GM19328 (cell line): ENCODE results near the gene DOC2A.
"Not testable (repeated sequence)": the region's sequence is repeated elsewhere in the genome, so short reads cannot be mapped to it uniquely, and the experiment has no call there.

Experiments used
- ATAC-seq: cut with Tn5 transposase; IDR thresholded peaks from one replicate; pipeline ENCODE4 v1.9.1; 2021; ENCODE audit warnings: mild to moderate bottlenecking, moderate library complexity; ENCODE audit not compliant: unreplicated experiment

Gene DOC2A

GRCh38 chr16:30010844-30011713 is at the start of gene DOC2A:
Gene DOC2A (minus strand): TSS chr16:30011027. CDS start chr16:30010222, 805 bp downstream.
- ATAC-seq = no peak

GRCh38 chr16:30060346-30060745 is 49.5 kb upstream of the DOC2A start:
- ATAC-seq = no peak

- no peak for ATAC-seq
Observed at GRCh38 chr16:30054959-30055553, 44.2 kb upstream of the DOC2A start.

- no peak for ATAC-seq
Observed at GRCh38 chr16:30054451-30054850, 43.6 kb upstream of the DOC2A start.

GRCh38 chr16:30053376-30054015 is 42.7 kb upstream of the DOC2A start:
- ATAC-seq = no peak

- no peak for ATAC-seq
Observed at GRCh38 chr16:30052671-30053372, 42.0 kb upstream of the DOC2A start.

- no peak for ATAC-seq
Observed at GRCh38 chr16:30051518-30051917, 40.7 kb upstream of the DOC2A start.

GRCh38 chr16:30049871-30050270 is 39.0 kb upstream of the DOC2A start:
- ATAC-seq = no peak

GRCh38 chr16:30046588-30046987 is 35.8 kb upstream of the DOC2A start:
- ATAC-seq = no peak

- ATAC-seq = no peak
Observed at GRCh38 chr16:30046178-30046577, 35.4 kb upstream of the DOC2A start.

GRCh38 chr16:30041841-30042240 is 31.0 kb upstream of the DOC2A start:
- no peak for ATAC-seq

- ATAC-seq = not testable (repeated sequence)
Observed at GRCh38 chr16:30040690-30041089, 29.9 kb upstream of the DOC2A start.

- no peak for ATAC-seq
Observed at GRCh38 chr16:30040221-30040620, 29.4 kb upstream of the DOC2A start.

GRCh38 chr16:30033270-30033669 is 22.4 kb upstream of the DOC2A start:
- no peak for ATAC-seq

GRCh38 chr16:30032083-30032819 is 21.4 kb upstream of the DOC2A start:
- no peak for ATAC-seq

GRCh38 chr16:30031477-30031918 is 20.7 kb upstream of the DOC2A start:
- no peak for ATAC-seq

- no peak for ATAC-seq
Observed at GRCh38 chr16:30030841-30031413, 20.1 kb upstream of the DOC2A start, which contains the start of gene TLCD3B. Gene TLCD3B (minus strand): TSS chr16:30031271. CDS start chr16:30030527, 744 bp downstream.

- ATAC-seq = no peak
Observed at GRCh38 chr16:30030011-30030685, 19.3 kb upstream of the DOC2A start.

- ATAC-seq = no peak
Observed at GRCh38 chr16:30028438-30029076, 17.7 kb upstream of the DOC2A start.
